MCF 10A (cell line): ENCODE results near the gene MTA3. TPM values are rescaled to one million over a fixed set of nuclear protein-coding genes. Genes with fewer than 3 reads are reported as not detected.

ENCODE experiments used
- BruUV-seq: library from RNA; stranded (reverse); fragments of 400-500 nt; replicated peaks from 2 replicates; lab custom pipeline; 2021; lab: Mats Ljungman, UMichigan
- CTCF ChIA-PET: fragments of 300-600 bp; sonication (Branson Sonifier 250); formaldehyde crosslinking; extraction: SDS; loops from one replicate; lab custom pipeline; 2021; ENCODE audit warnings: antibody characterized with exemption, inconsistent platforms; lab: Yijun Ruan, JAX
- POLR2A ChIA-PET: fragments of 300-600, 350-650 bp; sonication (Branson Sonifier 250); formaldehyde crosslinking; extraction: SDS; loops from one replicate; lab custom pipeline; 2020; ENCODE audit warnings: antibody characterized with exemption, inconsistent platforms; lab: Yijun Ruan, JAX
- DNase-seq: peaks from one replicate; pipeline ENCODE4 v3.0.0-alpha.2; 2018; ENCODE audit not compliant: unreplicated experiment
- H3K27ac Mint-ChIP-seq: one replicate; pipeline ENCODE4 v1.8.0; 2022; ENCODE audit warnings: mild to moderate bottlenecking, low read depth, mixed read lengths; ENCODE audit not compliant: unreplicated experiment
- H3K27me3 Mint-ChIP-seq: one replicate; pipeline ENCODE4 v1.8.0; 2022; ENCODE audit warnings: mixed read lengths; ENCODE audit not compliant: insufficient read depth, unreplicated experiment
- H3K36me3 Mint-ChIP-seq: one replicate; pipeline ENCODE4 v1.8.0; 2022; ENCODE audit warnings: mild to moderate bottlenecking, moderate library complexity, mixed read lengths; ENCODE audit not compliant: insufficient read depth, unreplicated experiment
- H3K4me1 Mint-ChIP-seq: one replicate; pipeline ENCODE4 v1.8.0; 2022; ENCODE audit warnings: mixed read lengths; ENCODE audit not compliant: insufficient read depth, unreplicated experiment
- H3K4me3 Mint-ChIP-seq: one replicate; pipeline ENCODE4 v1.8.0; 2022; ENCODE audit warnings: mild to moderate bottlenecking, moderate library complexity, mixed read lengths; ENCODE audit not compliant: unreplicated experiment
- H3K9me3 Mint-ChIP-seq: one replicate; pipeline ENCODE4 v1.8.0; 2022; ENCODE audit warnings: mixed read lengths; ENCODE audit not compliant: unreplicated experiment
- CTCF ChIP-seq: fragments of 200-600 bp; IDR thresholded peaks from one replicate; pipeline ENCODE4 v1.8.0; 2022; ENCODE audit warnings: antibody characterized with exemption, mild to moderate bottlenecking; ENCODE audit not compliant: unreplicated experiment
- intact Hi-C: fragments of 100-400 bp; cut with micrococcal nuclease; formaldehyde crosslinking; loops from 2 replicates; pipeline ENCODE4 v1.14.1; 2022
- total RNA-seq: library from RNA; stranded (reverse); gene quantifications from 2 replicates; pipeline ENCODE4 v1.2.3, GENCODE V29; 2022

Gene MTA3
- total RNA-seq, 1 experiment from 2014 or later = 41.4 TPM

- no peaks in the 10 kb centered on the region for H3K36me3 Mint-ChIP-seq
- POLR2A ChIA-PET = no interaction called here
- no TSS peak for BruUV-seq
- intact Hi-C loops = no loop called here
- CTCF ChIA-PET = interaction anchor here (0.7 kb wide), 1 partner anchor 22 kb away, joined by 3 read pairs; no protein-coding TSS in a partner anchor
- no peak for TF ChIP-seq CTCF
- no peaks in the 10 kb centered on the region for H3K9me3 Mint-ChIP-seq
- H3K4me3 Mint-ChIP-seq = no peak overlapping the region
- no peak for DNase-seq
- H3K27me3 Mint-ChIP-seq = no peaks in the 10 kb centered on the region
- H3K4me1 Mint-ChIP-seq = no peaks in the 10 kb centered on the region
- no peak overlapping the region for H3K27ac Mint-ChIP-seq
These were observed 220.0 kb downstream of the MTA3 start for GRCh38 chr2:42788478-42788793.

- no peaks in the 10 kb centered on the region for H3K27me3 Mint-ChIP-seq
- POLR2A ChIA-PET = no interaction called here
- no TSS peak for BruUV-seq
- H3K27ac Mint-ChIP-seq = no peak overlapping the region
- no peak for DNase-seq
- no peaks in the 10 kb centered on the region for H3K36me3 Mint-ChIP-seq
- CTCF ChIA-PET = interaction anchor here (0.7 kb wide), 1 partner anchor 22 kb away, joined by 3 read pairs; no protein-coding TSS in a partner anchor
- no peak overlapping the region for H3K4me3 Mint-ChIP-seq
- H3K9me3 Mint-ChIP-seq = no peaks in the 10 kb centered on the region
- intact Hi-C loops = no loop called here
- no peaks in the 10 kb centered on the region for H3K4me1 Mint-ChIP-seq
- TF ChIP-seq CTCF = no peak
These were observed 220.4 kb downstream of the MTA3 start for GRCh38 chr2:42788882-42789281.

- Mint-ChIP-seq H3K4me3 (no peak overlapping the region), H3K36me3 (no peaks in the 10 kb centered on the region), H3K27ac (no peak overlapping the region), H3K9me3 (no peaks in the 10 kb centered on the region), H3K27me3 (no peaks in the 10 kb centered on the region), H3K4me1 (no peaks in the 10 kb centered on the region)
- no peak for TF ChIP-seq CTCF
- BruUV-seq = no TSS peak
- DNase-seq = no peak
- POLR2A ChIA-PET = no interaction called here
- CTCF ChIA-PET = no interaction called here
- intact Hi-C loops = no loop called here
These were observed 221.3 kb downstream of the MTA3 start for GRCh38 chr2:42789751-42790150.

- peaks cover 12% of the 10 kb centered on the region for H3K4me1 Mint-ChIP-seq
- intact Hi-C loops = no loop called here
- no peaks in the 10 kb centered on the region for H3K27me3 Mint-ChIP-seq
- no peak for TF ChIP-seq CTCF
- no peaks in the 10 kb centered on the region for H3K9me3 Mint-ChIP-seq
- H3K4me3 Mint-ChIP-seq = no peak overlapping the region
- no TSS peak for BruUV-seq
- ChIA-PET POLR2A (no interaction called here), CTCF (no interaction called here)
- no peaks in the 10 kb centered on the region for H3K36me3 Mint-ChIP-seq
- DNase-seq = no peak
- no peak overlapping the region for H3K27ac Mint-ChIP-seq
These were observed 223.2 kb downstream of the MTA3 start for GRCh38 chr2:42791606-42792005.
